Stomach (tissue), 9 donors: ENCODE data around the gene PCDH15. TPM values are rescaled to one million over a fixed set of nuclear protein-coding genes. Genes with fewer than 3 reads are reported as not detected.

Experiments used
- DNase-seq, 2 donors: peaks; one replicate each; pipeline versions ENCODE4 v3.0.0 to v3.0.0-alpha.2; 2013 to 2019
- H3K27ac ChIP-seq, 5 donors: fragments of 200-600 bp in 4 of 5; sonication (generic) in 4 of 5; one replicate each; pipeline ENCODE4 v1.5.1; 2013 to 2019; ENCODE audit warnings: mild to moderate bottlenecking in 1 of 5, moderate library complexity in 1 of 5
- H3K27me3 ChIP-seq, 3 donors: fragments of 200-600 bp; sonication (generic); one replicate each; pipeline ENCODE4 v1.5.1; 2017 to 2019; ENCODE audit warnings: mixed run types in 1 of 3
- H3K36me3 ChIP-seq, 4 donors: fragments of 200-600 bp; sonication (generic); 1 replicate in 3 of 4; 2 replicates in 1 of 4; pipeline ENCODE4 v1.5.1; 2016 to 2019
- H3K4me1 ChIP-seq, 4 donors: fragments of 200-600 bp; sonication (generic); one replicate each; pipeline ENCODE4 v1.5.1; 2016 to 2019
- H3K4me3 ChIP-seq, 4 donors: fragments of 200-600 bp; sonication (generic) in 3 of 4; one replicate each; pipeline ENCODE4 v1.5.1; 2016 to 2019; ENCODE audit warnings: mild to moderate bottlenecking in 1 of 4
- H3K9me3 ChIP-seq, 4 donors: fragments of 200-600 bp; sonication (generic); one replicate each; pipeline ENCODE4 v1.5.1; 2016 to 2019
- EP300 ChIP-seq: sonication (generic); formaldehyde crosslinking; IDR thresholded peaks from one replicate; pipeline ENCODE4 v1.6.1; 2017; ENCODE audit warnings: antibody characterized with exemption
- POLR2A ChIP-seq, 4 donors: fragments of 450-650 bp; IDR thresholded peaks; one replicate each; pipeline ENCODE4 v1.6.1; 2016; ENCODE audit warnings: antibody characterized with exemption in 4 of 4, control low read depth in 2 of 4, mild to moderate bottlenecking in 1 of 4, moderate library complexity in 1 of 4
- POLR2AphosphoS5 ChIP-seq, 3 donors: sonication (generic); formaldehyde crosslinking; IDR thresholded peaks; one replicate each; pipeline ENCODE4 v1.6.1; 2016; ENCODE audit warnings: antibody characterized with exemption in 3 of 3
- WGBS, 5 donors: extraction: QIAGEN DNeasy Blood & Tissue Kit in 3 of 5; methylation state at CpG; one replicate each; pipeline versions ENCODE4 v1.1.5 to v1.1.7; 2013 to 2018; 5-methylcytosine and 5-hydroxymethylcytosine counted together
- intact Hi-C: fragments of 100-400 bp; cut with DNase I; formaldehyde crosslinking; loops from one replicate; pipeline ENCODE4 v1.15.1; 2023; ENCODE audit warnings: low total_unique reads
- polyA plus RNA-seq, 3 donors: library from polyadenylated mRNA; stranded (reverse); fragments of 200-250 nt; gene quantifications; one replicate each; pipeline ENCODE4 v1.2.3, GENCODE V29; 2013
- total RNA-seq, 5 donors: library from RNA; depleted of rRNA; stranded (reverse); fragments of >200 nt; gene quantifications; one replicate each; pipeline versions ENCODE4 v1.1.0 to v1.2.3, GENCODE V29; 2014 to 2016
- TF ChIP-seq, protein P1 (sequence below), 7 experiments: fragments of 450-650 bp in 4 of 7; fragments of 200-600 bp in 3 of 7; sonication (generic) in 3 of 7; IDR thresholded peaks; one replicate each; pipeline ENCODE4 v1.5.1; 2016 to 2019; ENCODE audit warnings: antibody characterized with exemption in 7 of 7, control low read depth in 2 of 7, mild to moderate bottlenecking in 1 of 7
- donor health status: healthy with polysubstance abuse.
- donor health status: Bipolar disorder and iron deficiency.
- donor health status: healthy.

The PCDH15 gene
- total and polyA plus RNA-seq, 8 donors = 3.7 TPM; not detected in 7

DNA sequence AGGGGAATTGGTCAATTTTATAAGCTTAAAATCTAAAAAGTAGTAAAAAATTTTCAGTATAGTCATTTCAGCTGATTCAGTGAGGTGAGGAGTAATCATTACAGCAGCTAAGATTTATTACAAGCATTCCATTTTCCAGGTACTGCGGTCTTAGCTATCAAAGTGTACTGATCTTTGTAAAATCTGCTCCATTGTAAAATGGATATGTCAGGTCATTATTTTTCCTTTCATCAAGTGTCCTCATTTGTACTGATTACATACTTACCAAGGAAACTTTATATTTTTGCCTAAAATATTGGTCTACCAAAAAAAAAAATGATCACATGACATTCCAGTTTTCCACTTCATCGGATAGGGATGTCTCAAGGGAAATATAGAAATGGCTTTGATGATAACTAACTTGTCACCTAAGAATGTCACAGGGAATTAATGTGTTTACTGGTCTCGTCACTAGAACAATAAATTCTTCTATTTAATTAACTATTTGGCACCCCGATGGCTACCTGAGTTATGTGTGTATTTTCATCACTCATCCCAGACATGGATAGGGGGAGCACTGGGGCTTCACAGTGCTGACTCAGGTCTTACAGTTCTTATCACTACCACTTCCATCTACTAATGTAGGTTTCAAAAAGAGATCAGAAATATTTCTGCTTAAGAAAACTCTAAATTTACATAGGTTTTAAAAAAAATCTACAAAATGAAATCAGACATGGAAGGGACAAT is 948.4 kb downstream of the PCDH15 start:
- Histone ChIP-seq H3K9me3 (no peaks in the 10 kb centered on the region), H3K36me3 (no peaks in the 10 kb centered on the region), H3K4me3 (no peak overlapping the region), H3K27me3 (no peaks in the 10 kb centered on the region), H3K4me1 (no peaks in the 10 kb centered on the region), H3K27ac (no peak overlapping the region)
- TF ChIP-seq, protein P1, sequence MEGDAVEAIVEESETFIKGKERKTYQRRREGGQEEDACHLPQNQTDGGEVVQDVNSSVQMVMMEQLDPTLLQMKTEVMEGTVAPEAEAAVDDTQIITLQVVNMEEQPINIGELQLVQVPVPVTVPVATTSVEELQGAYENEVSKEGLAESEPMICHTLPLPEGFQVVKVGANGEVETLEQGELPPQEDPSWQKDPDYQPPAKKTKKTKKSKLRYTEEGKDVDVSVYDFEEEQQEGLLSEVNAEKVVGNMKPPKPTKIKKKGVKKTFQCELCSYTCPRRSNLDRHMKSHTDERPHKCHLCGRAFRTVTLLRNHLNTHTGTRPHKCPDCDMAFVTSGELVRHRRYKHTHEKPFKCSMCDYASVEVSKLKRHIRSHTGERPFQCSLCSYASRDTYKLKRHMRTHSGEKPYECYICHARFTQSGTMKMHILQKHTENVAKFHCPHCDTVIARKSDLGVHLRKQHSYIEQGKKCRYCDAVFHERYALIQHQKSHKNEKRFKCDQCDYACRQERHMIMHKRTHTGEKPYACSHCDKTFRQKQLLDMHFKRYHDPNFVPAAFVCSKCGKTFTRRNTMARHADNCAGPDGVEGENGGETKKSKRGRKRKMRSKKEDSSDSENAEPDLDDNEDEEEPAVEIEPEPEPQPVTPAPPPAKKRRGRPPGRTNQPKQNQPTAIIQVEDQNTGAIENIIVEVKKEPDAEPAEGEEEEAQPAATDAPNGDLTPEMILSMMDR (IDR thresholded peaks at IDR 0.05) = no peak
- no peak for TF ChIP-seq POLR2A (IDR thresholded peaks at IDR 0.05)
- no peak for TF ChIP-seq EP300
- TF ChIP-seq POLR2AphosphoS5 (IDR thresholded peaks at IDR 0.05) = no peak
- no peak for DNase-seq
- 64 to 74% (median 65%) methylated on average over 4 of the region's 4 CpGs for WGBS, 5 donors
- intact Hi-C loops = no loop called here

DNA sequence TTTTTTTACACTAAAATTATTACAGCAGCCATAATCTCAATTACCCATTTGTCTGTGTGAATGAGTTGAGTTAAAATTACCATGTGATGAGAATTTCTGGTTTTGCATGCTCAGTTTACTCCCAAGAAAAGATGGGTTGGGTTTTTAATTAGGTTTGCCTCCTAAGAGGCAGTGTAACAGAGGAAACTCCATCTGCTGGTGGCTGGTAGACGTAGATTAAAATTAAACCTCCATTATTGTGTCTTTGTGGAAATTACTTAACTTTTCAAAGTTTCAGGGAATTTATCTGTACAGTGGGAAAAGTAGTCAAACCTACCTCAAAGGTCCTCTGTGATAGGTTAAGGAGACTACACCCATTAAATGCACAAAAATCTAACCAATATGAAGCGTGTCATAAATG is 954.2 kb downstream of the PCDH15 start:
- Histone ChIP-seq H3K36me3 (no peaks in the 10 kb centered on the region), H3K4me1 (no peaks in the 10 kb centered on the region), H3K27ac (no peak overlapping the region), H3K4me3 (no peak overlapping the region), H3K9me3 (no peaks in the 10 kb centered on the region), H3K27me3 (no peaks in the 10 kb centered on the region)
- no peak for TF ChIP-seq POLR2A (IDR thresholded peaks at IDR 0.05)
- TF ChIP-seq, protein P1 (IDR thresholded peaks at IDR 0.05) = no peak
- TF ChIP-seq POLR2AphosphoS5 (IDR thresholded peaks at IDR 0.05) = no peak
- no peak for TF ChIP-seq EP300
- DNase-seq = no peak
- intact Hi-C loops = no loop called here
- WGBS, 5 donors = 49 to 75% (median 64%) methylated on average over 2 of the region's 2 CpGs

DNA sequence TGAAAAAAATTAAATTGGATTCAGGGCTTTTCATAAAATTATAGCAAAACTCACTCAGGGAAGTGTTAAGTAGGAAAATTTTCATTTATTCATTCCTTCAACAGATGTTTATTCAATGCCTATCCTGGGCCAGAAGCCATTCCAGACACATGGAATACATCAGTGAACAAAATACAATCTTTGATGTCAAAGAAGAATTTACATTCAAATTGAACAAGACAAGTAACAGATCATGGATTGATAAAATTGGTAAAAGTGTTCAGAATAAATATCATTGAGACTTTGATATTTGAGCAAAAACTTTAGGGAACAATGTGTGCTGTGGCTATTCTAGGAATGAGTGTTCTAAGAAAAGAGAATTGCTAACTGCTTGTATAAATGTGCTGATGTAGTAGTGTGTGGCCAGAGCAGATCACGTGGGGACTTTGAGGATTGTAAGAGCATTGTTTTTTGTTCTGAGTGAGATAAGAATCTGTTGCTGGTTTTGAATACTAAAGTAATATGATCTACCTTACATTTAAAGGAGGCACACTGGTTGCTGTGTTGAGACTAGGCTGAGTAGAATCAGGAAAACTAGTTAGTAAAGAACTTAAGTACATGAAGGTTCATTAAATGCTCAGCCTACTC is 957.2 kb downstream of the PCDH15 start:
- H3K4me3 ChIP-seq = no peak overlapping the region
- DNase-seq = peak in 1 of 2 donors; percentile 33
- WGBS, 5 donors = 2 to 9% (median 7%) methylated on average over 1 of the region's 1 CpG
- no peaks in the 10 kb centered on the region for H3K4me1 ChIP-seq
- no peaks in the 10 kb centered on the region for H3K27me3 ChIP-seq
- intact Hi-C loops = no loop called here
- no peaks in the 10 kb centered on the region for H3K36me3 ChIP-seq
- H3K27ac ChIP-seq = no peak overlapping the region
- no peaks in the 10 kb centered on the region for H3K9me3 ChIP-seq
- no peak for TF ChIP-seq POLR2AphosphoS5 (IDR thresholded peaks at IDR 0.05)
- TF ChIP-seq EP300 = no peak
- TF ChIP-seq, protein P1 (IDR thresholded peaks at IDR 0.05) = no peak
- TF ChIP-seq POLR2A (IDR thresholded peaks at IDR 0.05) = no peak

DNA sequence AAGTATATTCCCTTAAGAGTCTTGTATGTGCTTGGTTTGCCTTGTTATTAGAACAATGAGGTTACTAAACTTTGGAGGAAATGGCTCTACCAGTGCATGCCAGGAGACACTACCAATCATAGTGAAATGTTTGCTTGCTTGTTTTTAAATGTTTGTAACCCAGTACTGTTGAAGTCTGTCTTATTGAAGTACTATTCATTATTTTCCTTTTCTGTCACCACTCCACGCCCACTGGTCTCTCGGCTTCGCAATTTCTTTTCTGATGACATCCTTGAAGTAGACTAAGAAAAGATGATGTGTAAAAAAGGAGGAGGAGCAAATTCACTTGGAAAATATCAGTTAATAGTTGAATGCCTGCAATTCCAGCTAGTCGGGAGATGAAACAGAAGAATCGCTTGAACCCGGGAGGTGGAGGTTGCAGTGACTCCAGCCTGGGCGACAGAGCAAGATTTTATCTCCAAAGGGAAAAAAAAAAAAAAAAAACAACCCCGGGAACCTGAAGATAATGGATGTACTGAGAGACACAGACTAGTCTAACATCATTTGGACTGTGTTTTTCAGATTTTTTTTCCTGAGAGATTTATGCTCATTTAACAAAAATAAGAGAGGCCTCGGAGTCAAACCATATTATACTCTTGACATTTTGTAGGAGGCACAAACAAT is 959.4 kb downstream of the PCDH15 start:
- no peaks in the 10 kb centered on the region for H3K27me3 ChIP-seq
- H3K27ac ChIP-seq = no peak overlapping the region
- intact Hi-C loops = no loop called here
- H3K4me1 ChIP-seq = no peaks in the 10 kb centered on the region
- DNase-seq = no peak
- WGBS, 5 donors = 66 to 74% (median 69%) methylated on average over 9 of the region's 9 CpGs
- no peak overlapping the region for H3K4me3 ChIP-seq
- H3K9me3 ChIP-seq = no peaks in the 10 kb centered on the region
- TF ChIP-seq POLR2A (IDR thresholded peaks at IDR 0.05) = no peak
- TF ChIP-seq POLR2AphosphoS5 (IDR thresholded peaks at IDR 0.05) = no peak
- no peak for TF ChIP-seq EP300
- TF ChIP-seq, protein P1 (IDR thresholded peaks at IDR 0.05) = no peak
- H3K36me3 ChIP-seq = no peaks in the 10 kb centered on the region
